K562 (cell line): Measurements from ENCODE around the gene PI4KA. TPM values are rescaled to one million over a fixed set of nuclear protein-coding genes. Genes with fewer than 3 reads are reported as not detected.
"Not testable (repeated sequence)": the region's sequence is repeated elsewhere in the genome, so short reads cannot be mapped to it uniquely, and the experiment has no call there.

Experiments used
- ATAC-seq: fragments of 200-7000 bp; cut with Tn5 transposase; 3 replicates; pipeline ENCODE4 v1.9.1; 2020; ENCODE audit warnings: moderate library complexity
- BruUV-seq: library from RNA; stranded (reverse); fragments of 400-500 nt; replicated peaks from 2 replicates; lab custom pipeline; 2021; lab: Mats Ljungman, UMichigan
- CTCF ChIA-PET: fragments of 300-600 bp; formaldehyde crosslinking; extraction: SDS; loops from one replicate; lab custom pipeline; 2021; ENCODE audit warnings: low intra/inter-chr PET ratio; lab: Yijun Ruan, JAX
- POLR2A ChIA-PET: fragments of 300-600, 350-650 bp; sonication (Branson Sonifier 250); formaldehyde crosslinking; extraction: SDS; loops from one replicate; lab custom pipeline; 2021; ENCODE audit warnings: antibody characterized with exemption, inconsistent platforms; lab: Yijun Ruan, JAX
- DNase-seq, 4 experiments: peaks; one replicate each; pipeline versions ENCODE4 v3.0.0 to v3.0.0-alpha.2; 2011 to 2018; ENCODE audit warnings: low spot score in 3 of 4, mixed read lengths in 3 of 4; ENCODE audit errors: extremely low read depth in 1 of 4
- FAIRE-seq: peaks from 2 replicates; lab custom pipeline; 2011; peaks lifted over from hg19 to GRCh38; lab: Jason Lieb, UNC
- H2AFZ ChIP-seq: 2 replicates; pipeline ENCODE4 v1.6.0; 2011; ENCODE audit warnings: low read depth, low read length, control low read depth, inconsistent platforms
- H3K27ac ChIP-seq: fragments of 200-600 bp; 3 replicates; pipeline ENCODE4 v1.8.0; 2011; ENCODE audit warnings: low read depth, mild to moderate bottlenecking, control low read depth, inconsistent platforms, low read length, moderate library complexity, mixed read lengths; ENCODE audit errors: extremely low read depth
- H3K27me3 ChIP-seq, 2 experiments: fragments of 300-600 bp in 1 of 2; 2 replicates in 1 of 2; 3 replicates in 1 of 2; pipeline versions ENCODE4 v1.6.0 to v1.8.0; 2011; ENCODE audit warnings: inconsistent platforms in 2 of 2, low read length in 2 of 2, mild to moderate bottlenecking in 1 of 2, mixed read lengths in 1 of 2, moderate library complexity in 1 of 2; ENCODE audit not compliant: control insufficient read depth in 2 of 2, insufficient read depth in 2 of 2
- H3K36me3 ChIP-seq: fragments of 300-600 bp; 3 replicates; pipeline ENCODE4 v1.8.0; 2011; ENCODE audit warnings: mild to moderate bottlenecking, low read length, inconsistent platforms; ENCODE audit not compliant: control insufficient read depth, insufficient read depth
- H3K4me1 ChIP-seq, 2 experiments: fragments of 200-600 bp in 1 of 2; replicated peaks in 1 of 2; 2 replicates in 1 of 2; 3 replicates in 1 of 2; pipeline versions ENCODE4 v1.5.1 to v1.8.0; 2011; ENCODE audit warnings: inconsistent platforms in 2 of 2, low read length in 2 of 2, mild to moderate bottlenecking in 1 of 2, mixed read lengths in 1 of 2, moderate library complexity in 1 of 2; ENCODE audit not compliant: control insufficient read depth in 2 of 2, insufficient read depth in 2 of 2
- H3K4me2 ChIP-seq: 2 replicates; pipeline ENCODE4 v1.6.1; 2011; ENCODE audit warnings: low read length, control low read depth, inconsistent platforms, mixed read lengths; ENCODE audit not compliant: insufficient read depth
- H3K4me3 ChIP-seq: fragments of 200-600 bp; sonication (generic), shearing (Covaris generic); 2 replicates; pipeline ENCODE4 v1.5.1; 2016; ENCODE audit warnings: control low read depth, inconsistent platforms
- H3K79me2 ChIP-seq: fragments of 200-600 bp; 3 replicates; pipeline ENCODE4 v1.8.0; 2011; ENCODE audit warnings: low read length, inconsistent platforms; ENCODE audit not compliant: control insufficient read depth, insufficient read depth
- H3K9ac ChIP-seq, 2 experiments: 2 replicates each; pipeline versions ENCODE4 v1.6.0 to v1.6.1; 2011; ENCODE audit warnings: low read depth in 2 of 2, low read length in 2 of 2, control low read depth in 1 of 2, inconsistent platforms in 1 of 2, mild to moderate bottlenecking in 1 of 2, mixed read lengths in 1 of 2; ENCODE audit not compliant: insufficient read depth in 1 of 2
- H3K9me1 ChIP-seq: one replicate; pipeline ENCODE4 v1.6.0; 2011; ENCODE audit warnings: inconsistent platforms, mild to moderate bottlenecking, low read length, moderate library complexity; ENCODE audit not compliant: control insufficient read depth, insufficient read depth
- H3K9me3 ChIP-seq: replicated peaks from 2 replicates; pipeline ENCODE4 v1.5.1; 2011; ENCODE audit warnings: low read depth, low read length, inconsistent platforms; ENCODE audit not compliant: control insufficient read depth, insufficient read depth
- H4K20me1 ChIP-seq: replicated peaks from 2 replicates; pipeline ENCODE4 v1.6.1; 2011; ENCODE audit warnings: low read length, inconsistent platforms, mixed read lengths; ENCODE audit not compliant: control insufficient read depth, insufficient read depth
- ELF4 ChIP-seq: fragments of 450-650 bp; formaldehyde crosslinking; IDR thresholded peaks from 2 replicates; pipeline ENCODE4 v1.4.0; 2022; ENCODE audit warnings: missing genetic modification characterization
- IRF2 ChIP-seq: sonication (generic); formaldehyde crosslinking; IDR thresholded peaks from 2 replicates; pipeline ENCODE4 v1.8.1; 2022; ENCODE audit warnings: mild to moderate bottlenecking, missing genetic modification reagents
- LCOR ChIP-seq: sonication (generic); formaldehyde crosslinking; IDR thresholded peaks from 2 replicates; pipeline ENCODE4 v1.8.0; 2022; ENCODE audit warnings: mild to moderate bottlenecking, missing genetic modification reagents
- MCM7 ChIP-seq, 2 experiments: fragments of 450-650 bp; IDR thresholded peaks; 2 replicates each; pipeline ENCODE4 v1.6.1; 2016 to 2018
- OTX1 ChIP-seq: fragments of 450-650 bp; formaldehyde crosslinking; IDR thresholded peaks from 2 replicates; pipeline ENCODE4 v1.4.0; 2022; ENCODE audit warnings: mild to moderate bottlenecking
- STAG1 ChIP-seq: sonication (generic); formaldehyde crosslinking; IDR thresholded peaks from 2 replicates; pipeline ENCODE4 v1.5.0; 2020; ENCODE audit warnings: missing genetic modification reagents, borderline replicate concordance
- THRB ChIP-seq: fragments of 450-650 bp; formaldehyde crosslinking; conservative IDR thresholded peaks from 2 replicates; pipeline ENCODE4 v1.4.0; 2022; ENCODE audit warnings: mild to moderate bottlenecking, missing genetic modification characterization
- ZNF224 ChIP-seq: sonication (generic); formaldehyde crosslinking; IDR thresholded peaks from 2 replicates; pipeline ENCODE4 v1.8.0; 2022; ENCODE audit warnings: mild to moderate bottlenecking, missing genetic modification reagents
- ZNF232 ChIP-seq: sonication (generic); formaldehyde crosslinking; IDR thresholded peaks from 2 replicates; pipeline ENCODE4 v1.8.0; 2022; ENCODE audit warnings: mild to moderate bottlenecking, missing genetic modification reagents
- ZNF277 ChIP-seq: fragments of 250-450 bp; sonication (Bioruptor Pico); IDR thresholded peaks from 2 replicates; pipeline ENCODE4 v1.8.0; 2022; ENCODE audit warnings: inconsistent platforms, mild to moderate bottlenecking, moderate library complexity, borderline replicate concordance
- ZNF282 ChIP-seq: sonication (generic); formaldehyde crosslinking; IDR thresholded peaks from 2 replicates; pipeline ENCODE4 v1.8.1; 2023; ENCODE audit warnings: missing genetic modification reagents
- ZNF717 ChIP-seq: fragments of 250-450 bp; sonication (Bioruptor Pico); IDR thresholded peaks from 2 replicates; pipeline ENCODE4 v1.5.0; 2021
- WGBS: fragments of 100-300 bp; shearing (Covaris generic); methylation state at CpG from one replicate; pipeline ENCODE4 v1.1.6; 2016; ENCODE audit warnings: low coverage, mixed read lengths; ENCODE audit not compliant: insufficient coverage; ENCODE audit errors: missing lambda C conversion rate; 5-methylcytosine and 5-hydroxymethylcytosine counted together
- in situ Hi-C: fragments of 300-500 bp; cut with MboI; formaldehyde crosslinking; loops from 4 replicates; pipeline ENCODE4 v1.15.0; 2018; ENCODE audit warnings: inconsistent platforms, mixed read lengths
- intact Hi-C: fragments of 100-400 bp; cut with micrococcal nuclease; formaldehyde crosslinking; loops from 2 replicates; pipeline ENCODE4 v1.14.2; 2022
- polyA plus RNA-seq, 8 experiments: library from polyadenylated mRNA; depleted of rRNA in 4 of 8; stranded (reverse) in 5 of 8; unstranded in 3 of 8; fragments of >200 nt; fragmentation: Nextera tagmentation in 2 of 8; fragmentation: Illumina TruSeq in 1 of 8; extraction: Ambion mirVana in 2 of 8; extraction: Trizol in 1 of 8; gene quantifications; 2 replicates each; pipeline versions ENCODE4 v1.2.1 to v1.2.3, GENCODE V29; 2011 to 2014; ENCODE audit warnings: inconsistent platforms in 1 of 8, missing spikeins in 1 of 8
- total RNA-seq, 7 experiments: library from RNA; depleted of rRNA in 6 of 7; stranded (reverse); fragments of >200 nt in 6 of 7; fragmentation: Illumina TruSeq in 2 of 7; extraction: Trizol in 2 of 7; gene quantifications; 2 replicates each; pipeline versions ENCODE4 v1.2.1 to v1.2.3, GENCODE V29; 2011 to 2021; ENCODE audit warnings: low replicate concordance in 1 of 7
- TF ChIP-seq, protein P1 (sequence below): fragments of 450-650 bp; formaldehyde crosslinking; IDR thresholded peaks from 2 replicates; pipeline ENCODE4 v1.4.0; 2022; ENCODE audit warnings: missing genetic modification characterization
- TF ChIP-seq, protein P2 (sequence below): sonication (generic); formaldehyde crosslinking; IDR thresholded peaks from 2 replicates; pipeline ENCODE4 v1.8.1; 2023; ENCODE audit warnings: mild to moderate bottlenecking, missing genetic modification reagents
- TF ChIP-seq, protein P3 (sequence below): sonication (generic); formaldehyde crosslinking; IDR thresholded peaks from 2 replicates; pipeline ENCODE4 v1.8.0; 2022; ENCODE audit warnings: missing genetic modification reagents, mild to moderate bottlenecking, moderate library complexity, borderline replicate concordance

The PI4KA gene
- total and polyA plus RNA-seq, 9 of the 15 experiments (the other 6 are each of a cell fraction or from before 2014, with no cell fraction given) = 7.3 to 187 (median 84.7) TPM

- H3K9me1 ChIP-seq = not testable (repeated sequence)
- TF ChIP-seq ZNF717 (CRISPR knock-in tag) (0 out of 2 replicates have a peak, but pooled peaks have one; percentile 44), STAG1 (CRISPR knock-in tag) (0 out of 2 replicates have a peak, but pooled peaks have one; percentile 31), OTX1 (0 out of 2 replicates have a peak, but pooled peaks have one; percentile 13), ELF4 (0 out of 2 replicates have a peak, but pooled peaks have one; percentile 31), IRF2 (peak; percentile 84; the same call in 1 of the 2 replicates), ZNF277 (CRISPR knock-in tag) (peak; percentile 53; the same call in 1 of the 2 replicates), THRB (CRISPR knock-in tag) (0 out of 2 replicates have a peak, but pooled peaks have one; percentile 57), ZNF282 (peak; percentile 43; the same call in 1 of the 2 replicates), ZNF232 (CRISPR knock-in tag) (0 out of 2 replicates have a peak, but pooled peaks have one; percentile 59), ZNF224 (0 out of 2 replicates have a peak, but pooled peaks have one; percentile 33), LCOR (0 out of 2 replicates have a peak, but pooled peaks have one; percentile 33), MCM7 (IDR thresholded peaks at IDR 0.05) (0 out of 4 replicates have a peak, but pooled peaks of 1 of the 2 experiments have one; percentile 20)
- TF ChIP-seq, protein P1, sequence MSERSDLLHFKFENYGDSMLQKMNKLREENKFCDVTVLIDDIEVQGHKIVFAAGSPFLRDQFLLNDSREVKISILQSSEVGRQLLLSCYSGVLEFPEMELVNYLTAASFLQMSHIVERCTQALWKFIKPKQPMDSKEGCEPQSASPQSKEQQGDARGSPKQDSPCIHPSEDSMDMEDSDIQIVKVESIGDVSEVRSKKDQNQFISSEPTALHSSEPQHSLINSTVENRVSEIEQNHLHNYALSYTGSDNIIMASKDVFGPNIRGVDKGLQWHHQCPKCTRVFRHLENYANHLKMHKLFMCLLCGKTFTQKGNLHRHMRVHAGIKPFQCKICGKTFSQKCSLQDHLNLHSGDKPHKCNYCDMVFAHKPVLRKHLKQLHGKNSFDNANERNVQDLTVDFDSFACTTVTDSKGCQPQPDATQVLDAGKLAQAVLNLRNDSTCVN = peak; percentile 69; the same call in 1 of the 2 replicates
- TF ChIP-seq, protein P2, sequence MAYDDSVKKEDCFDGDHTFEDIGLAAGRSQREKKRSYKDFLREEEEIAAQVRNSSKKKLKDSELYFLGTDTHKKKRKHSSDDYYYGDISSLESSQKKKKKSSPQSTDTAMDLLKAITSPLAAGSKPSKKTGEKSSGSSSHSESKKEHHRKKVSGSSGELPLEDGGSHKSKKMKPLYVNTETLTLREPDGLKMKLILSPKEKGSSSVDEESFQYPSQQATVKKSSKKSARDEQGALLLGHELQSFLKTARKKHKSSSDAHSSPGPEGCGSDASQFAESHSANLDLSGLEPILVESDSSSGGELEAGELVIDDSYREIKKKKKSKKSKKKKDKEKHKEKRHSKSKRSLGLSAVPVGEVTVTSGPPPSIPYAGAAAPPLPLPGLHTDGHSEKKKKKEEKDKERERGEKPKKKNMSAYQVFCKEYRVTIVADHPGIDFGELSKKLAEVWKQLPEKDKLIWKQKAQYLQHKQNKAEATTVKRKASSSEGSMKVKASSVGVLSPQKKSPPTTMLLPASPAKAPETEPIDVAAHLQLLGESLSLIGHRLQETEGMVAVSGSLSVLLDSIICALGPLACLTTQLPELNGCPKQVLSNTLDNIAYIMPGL = 0 out of 2 replicates have a peak, but pooled peaks have one; percentile 47
- TF ChIP-seq, protein P3, sequence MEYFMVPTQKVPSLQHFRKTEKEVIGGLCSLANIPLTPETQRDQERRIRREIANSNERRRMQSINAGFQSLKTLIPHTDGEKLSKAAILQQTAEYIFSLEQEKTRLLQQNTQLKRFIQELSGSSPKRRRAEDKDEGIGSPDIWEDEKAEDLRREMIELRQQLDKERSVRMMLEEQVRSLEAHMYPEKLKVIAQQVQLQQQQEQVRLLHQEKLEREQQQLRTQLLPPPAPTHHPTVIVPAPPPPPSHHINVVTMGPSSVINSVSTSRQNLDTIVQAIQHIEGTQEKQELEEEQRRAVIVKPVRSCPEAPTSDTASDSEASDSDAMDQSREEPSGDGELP (CRISPR knock-in tag) = 0 out of 2 replicates have a peak, but pooled peaks have one; percentile 30
Observed at GRCh38 chr22:20662524-20663036, 196.0 kb downstream of the PI4KA start.

More at GRCh38 chr22:20662524-20663036, 196.0 kb downstream of the PI4KA start:
- H3K4me3 ChIP-seq, H2AFZ ChIP-seq, FAIRE-seq, H3K79me2 ChIP-seq, H3K36me3 ChIP-seq, H3K27ac ChIP-seq, BruUV-seq, DNase-seq, ATAC-seq, H3K4me1 ChIP-seq, in situ Hi-C loops, CTCF ChIA-PET, H3K4me2 ChIP-seq, intact Hi-C loops, H3K9me3 ChIP-seq, H4K20me1 ChIP-seq, H3K9ac ChIP-seq: not testable (repeated sequence)
- POLR2A ChIA-PET = interaction anchor here (1.4 to 2.8 kb wide), 7 partner anchors 9 to 27 kb away, joined by 3 to 21 read pairs (median 7); no protein-coding TSS in a partner anchor
- H3K27me3 ChIP-seq = peaks cover 25 to 28% of the 10 kb centered on the region in 2 experiments
- WGBS = 9% methylated on average over 4 of the region's 4 CpGs
